SK-MEL-5 (cell line): ENCODE results near the gene CRYBB1. TPM values are rescaled to one million over a fixed set of nuclear protein-coding genes. Genes with fewer than 3 reads are reported as not detected.
A peak's percentile ranks its signal among the peaks of the same experiment; 100 is the strongest.
"Not testable (repeated sequence)": the region's sequence is repeated elsewhere in the genome, so short reads cannot be mapped to it uniquely, and the experiment has no call there.

Experiments
- DNase-seq: peaks from one replicate; pipeline ENCODE4 v3.0.0-alpha.2; 2016; ENCODE audit warnings: low read depth, low spot score
- in situ Hi-C: cut with HindIII; loops from 2 replicates; pipeline ENCODE4 v1.10.0; 2016; ENCODE audit warnings: low sequenced_read_pairs, high pct_unique_total_duplicates, low pct_unique_long_range_greater_than_20kb
- total RNA-seq: library from RNA; depleted of rRNA; stranded (reverse); fragments of >200 nt; shearing (Covaris generic); gene quantifications from 2 replicates; pipeline ENCODE4 v1.2.3, GENCODE V29; 2014

CRYBB1 gene
- total RNA-seq, 1 experiment from 2014 or later, result not detected

DNA sequence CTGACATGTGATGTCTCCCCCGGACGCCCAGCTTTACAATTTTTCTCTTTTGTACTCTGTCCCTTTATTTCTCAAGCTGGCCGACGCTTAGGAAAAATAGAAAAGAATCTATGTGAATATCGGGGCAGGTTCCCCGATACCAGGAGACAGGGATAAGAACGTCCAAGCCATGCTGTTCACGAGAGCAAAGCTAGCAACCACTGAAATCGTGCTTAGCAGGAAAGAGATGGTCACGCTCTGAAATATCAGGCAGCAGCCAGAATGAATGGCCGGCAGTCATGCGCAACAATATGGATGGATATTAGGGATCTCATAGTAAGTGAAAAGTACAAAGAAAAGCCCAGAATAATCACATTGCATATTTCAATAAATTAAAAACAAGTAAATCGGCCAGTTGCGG is 3.5 kb downstream of the CRYBB1 start:
- no peak for DNase-seq
- in situ Hi-C loops, result no loop called here

DNA sequence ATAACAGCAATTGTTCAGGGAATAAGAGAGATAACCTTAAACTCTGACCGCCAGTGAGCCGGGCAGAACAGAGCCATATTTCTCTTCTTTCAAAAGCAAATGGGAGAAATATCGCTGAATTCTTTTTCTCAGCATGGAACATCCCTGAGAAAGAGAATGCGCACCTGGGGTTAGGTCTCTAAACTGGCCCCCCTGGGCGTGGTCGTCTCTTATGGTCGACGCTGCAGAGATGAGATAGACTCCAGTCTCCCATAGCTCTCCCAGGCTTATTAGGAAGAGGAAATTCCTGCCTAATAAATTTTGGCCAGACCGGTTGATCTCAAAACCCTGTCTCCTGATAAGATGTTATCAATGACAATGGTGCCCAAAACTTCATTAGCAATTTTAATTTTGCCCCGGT is 4.1 kb downstream of the CRYBB1 start:
- in situ Hi-C loops, result not testable (repeated sequence)

GRCh38 chr22:26612652-26613051 is 5.2 kb downstream of the CRYBB1 start:
- in situ Hi-C loops, result no loop called here
- DNase-seq, result no peak

More for the DNA sequence above, 4.1 kb downstream of the CRYBB1 start:
- DNase-seq, result not testable (repeated sequence)

DNA sequence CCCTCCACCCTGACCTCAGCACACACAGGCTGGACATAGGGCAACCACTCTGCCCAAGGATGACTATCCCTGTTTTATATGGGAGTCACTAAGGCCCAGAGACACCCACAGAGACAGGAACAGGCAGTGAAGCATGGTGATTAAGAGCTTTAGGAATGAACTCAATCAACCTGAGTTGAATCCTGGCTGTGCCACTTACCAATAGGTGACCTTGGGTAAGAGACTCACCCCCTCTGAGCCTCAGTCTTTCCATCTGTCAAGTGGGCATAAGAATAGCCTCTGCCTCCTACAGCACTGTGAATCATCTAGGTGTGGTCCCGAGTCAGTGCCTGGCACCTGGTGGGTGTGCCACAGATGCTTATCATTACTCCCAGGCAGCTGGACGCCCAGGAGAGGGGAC is 6.8 kb downstream of the CRYBB1 start:
- in situ Hi-C loops, result no loop called here
- DNase-seq, result no peak

- in situ Hi-C loops, result no loop called here
- DNase-seq, result no peak
These were observed 7.5 kb downstream of the CRYBB1 start for GRCh38 chr22:26610072-26610958.

DNA sequence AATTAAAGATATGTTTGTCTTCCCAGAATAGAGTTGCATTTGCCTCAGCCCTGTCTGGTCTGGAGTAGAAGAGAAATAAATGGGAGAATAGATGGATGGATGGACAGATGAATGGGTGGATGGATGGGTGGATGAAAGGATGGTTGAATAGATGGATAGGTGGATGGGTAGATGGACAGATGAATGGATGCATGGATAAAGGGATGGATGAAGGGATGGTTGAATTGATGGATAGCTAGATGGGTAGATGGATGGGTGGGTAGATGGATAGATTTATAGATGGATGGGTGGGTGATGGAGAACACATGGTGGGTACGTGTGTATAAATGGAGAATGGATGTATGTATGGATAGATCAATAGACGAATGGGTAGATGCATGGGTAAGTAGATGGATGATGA is 8.5 kb downstream of the CRYBB1 start:
- no peak for DNase-seq
- in situ Hi-C loops, result no loop called here

GRCh38 chr22:26608129-26608528 is 9.7 kb downstream of the CRYBB1 start:
- no peak for DNase-seq
- in situ Hi-C loops, result no loop called here

DNA sequence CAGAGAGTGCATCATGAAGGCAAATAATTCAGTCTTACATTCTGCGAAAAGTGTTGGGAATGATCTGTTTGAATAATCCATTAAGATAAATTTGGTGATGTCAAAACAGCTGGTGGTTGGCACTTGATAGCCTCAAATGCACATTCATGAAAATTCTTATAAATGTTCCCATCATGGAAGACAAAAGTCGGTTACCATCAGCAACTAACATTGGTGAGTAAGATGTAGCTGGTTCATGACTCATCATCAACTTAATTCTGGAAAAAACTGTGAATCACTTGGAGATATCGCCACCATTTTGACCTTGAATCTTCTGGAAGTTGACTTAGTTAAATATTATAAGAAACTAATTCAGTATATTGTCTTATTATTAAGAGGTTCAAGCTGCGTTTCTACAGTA is 11.2 kb downstream of the CRYBB1 start:
- in situ Hi-C loops, result no loop called here
- DNase-seq, result no peak

DNA sequence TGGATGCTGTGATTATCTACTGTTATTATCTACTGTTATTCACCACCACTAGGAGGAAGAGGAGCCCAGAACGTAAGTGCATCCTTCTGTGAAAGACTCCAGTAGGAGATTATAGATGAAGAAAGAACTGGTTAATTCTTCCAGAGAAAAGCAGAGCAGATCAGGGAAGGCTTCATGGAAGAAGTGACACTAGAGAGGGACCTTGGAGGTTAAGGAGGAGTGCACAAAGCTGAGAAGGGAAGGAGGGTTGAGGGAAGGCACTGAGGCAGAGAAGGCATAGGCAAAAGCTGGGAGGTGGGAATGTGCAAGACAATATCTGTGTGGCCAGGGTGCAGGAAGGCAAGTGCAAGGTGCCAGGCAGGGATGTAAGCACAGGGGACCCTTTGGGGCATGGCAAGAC is 13.5 kb downstream of the CRYBB1 start:
- in situ Hi-C loops, result no loop called here

GRCh38 chr22:26602127-26602526 is 15.7 kb downstream of the CRYBB1 start:
- in situ Hi-C loops, result no loop called here
- DNase-seq, result no peak

More for the DNA sequence above, 13.5 kb downstream of the CRYBB1 start:
- no peak for DNase-seq

DNA sequence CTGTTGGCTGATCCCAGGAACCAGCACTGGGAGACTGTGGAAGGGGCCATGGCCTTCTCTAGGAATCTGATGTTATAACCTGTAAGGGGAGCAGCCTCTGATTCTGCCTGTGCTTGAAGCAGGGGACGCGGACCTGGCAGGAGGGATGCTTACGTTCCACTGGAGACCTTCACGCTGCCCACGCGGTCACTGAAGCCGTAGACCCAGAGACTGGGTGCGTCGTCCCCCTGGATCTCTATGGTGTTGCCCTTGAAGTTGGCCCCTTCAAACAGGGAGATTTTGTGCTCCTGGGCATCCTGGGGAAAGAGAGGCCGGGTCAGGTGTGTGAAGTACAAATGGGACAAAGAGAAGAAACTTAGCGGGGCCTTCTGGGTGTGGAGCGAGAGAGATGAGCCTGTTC is 16.1 kb downstream of the CRYBB1 start:
- DNase-seq, result no peak
- in situ Hi-C loops, result no loop called here

DNA sequence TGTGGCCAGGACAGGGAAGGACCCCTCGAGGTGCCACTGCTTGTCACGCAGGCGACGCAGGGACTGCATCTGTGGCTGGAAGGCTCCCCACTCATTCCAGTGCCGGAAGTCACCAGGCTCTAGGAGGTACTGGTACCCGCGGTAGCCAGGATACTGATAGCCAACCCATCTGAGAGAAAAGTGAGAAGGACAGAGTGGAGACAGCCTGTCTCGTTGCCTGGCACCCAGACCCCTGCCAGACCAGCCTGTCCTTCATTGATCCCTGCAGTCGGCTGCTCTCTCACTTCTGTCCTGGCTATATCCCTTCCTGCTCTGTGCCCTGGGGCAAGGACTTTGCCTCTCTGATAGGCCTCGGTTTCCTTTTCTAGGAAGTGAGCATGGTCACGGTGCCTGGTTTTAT is 18.3 kb downstream of the CRYBB1 start:
- in situ Hi-C loops, result no loop called here
- DNase-seq, result no peak

GRCh38 chr22:26597480-26597879 is 20.3 kb downstream of the CRYBB1 start:
- DNase-seq, result no peak
- in situ Hi-C loops, result no loop called here

DNA sequence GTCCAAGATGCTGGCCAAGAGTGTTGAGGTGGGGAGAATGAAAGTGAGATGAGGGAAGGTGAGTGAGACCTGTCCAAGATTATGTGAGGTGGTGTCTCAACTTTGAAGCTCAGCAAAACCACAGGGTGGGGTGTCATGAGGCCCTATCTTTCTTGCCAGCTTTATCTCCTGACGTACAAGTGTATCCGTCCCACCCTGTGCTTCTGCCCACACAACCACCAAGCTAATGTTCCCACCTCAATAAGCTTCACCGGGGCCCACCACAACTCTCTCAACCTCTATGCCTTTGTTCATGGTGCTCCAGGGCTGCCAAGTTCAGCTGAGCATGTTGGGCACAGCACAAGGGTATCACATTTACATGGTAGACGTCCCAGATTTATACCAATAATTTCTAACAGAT is 20.8 kb downstream of the CRYBB1 start:
- in situ Hi-C loops, result no loop called here
- no peak for DNase-seq

GRCh38 chr22:26593763-26594162 is 24.1 kb downstream of the CRYBB1 start:
- DNase-seq, result no peak
- in situ Hi-C loops, result no loop called here

- in situ Hi-C loops, result no loop called here
These were observed 25.4 kb downstream of the CRYBB1 start for GRCh38 chr22:26592421-26592891.

DNA sequence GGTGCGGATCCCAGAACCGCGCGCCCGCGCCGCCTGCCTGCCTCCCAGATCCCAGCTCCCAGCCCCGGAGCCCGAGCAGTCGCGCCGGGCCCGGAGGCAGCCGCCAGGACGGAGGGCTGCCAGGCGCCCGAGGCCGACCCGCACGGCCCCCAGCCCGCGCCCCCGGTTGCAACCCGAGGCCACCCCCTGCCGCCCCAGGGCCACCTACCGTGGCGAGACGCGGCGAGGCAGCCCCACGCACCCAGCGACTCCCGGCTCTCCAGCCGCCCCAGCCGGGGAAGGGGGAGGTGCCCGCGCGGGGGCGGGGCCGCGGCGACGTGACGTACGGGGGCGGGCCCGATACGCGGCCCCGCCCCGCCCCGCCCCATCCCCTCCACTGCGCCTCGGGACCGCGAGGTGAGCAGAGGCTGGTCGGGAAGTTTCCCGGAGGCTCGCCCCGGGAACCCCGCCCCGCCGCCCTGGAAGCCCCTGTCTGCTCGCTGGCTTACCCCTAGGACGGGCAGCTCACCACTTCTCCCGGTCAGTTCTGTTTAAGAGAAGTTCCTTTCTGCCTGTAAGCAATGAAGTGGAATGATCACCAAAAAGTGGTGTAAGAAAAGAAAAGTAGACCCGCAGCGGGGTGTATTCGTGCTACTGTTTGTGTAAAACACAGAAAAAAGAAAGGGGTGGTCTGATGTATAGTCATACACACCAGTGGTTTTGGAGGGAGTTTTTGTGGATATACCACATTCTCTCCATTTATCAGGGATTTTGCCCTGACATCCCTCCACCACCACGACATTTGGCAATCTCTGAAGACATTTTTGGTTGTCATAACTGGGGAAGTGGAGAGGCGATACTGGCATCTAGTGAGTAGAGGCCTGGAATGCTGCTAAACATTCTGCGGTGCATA is 27.7 kb downstream of the CRYBB1 start, which contains the start of gene TPST2:
Gene TPST2, minus strand, starts transcription at position 288 of the 892 bp plus-strand sequence. CDS start 48,502 bp downstream, outside the sequence.
- in situ Hi-C loops, result no loop called here
- DNase-seq, result peak; percentile 74

More at GRCh38 chr22:26592421-26592891, 25.4 kb downstream of the CRYBB1 start:
- DNase-seq, result no peak

DNA sequence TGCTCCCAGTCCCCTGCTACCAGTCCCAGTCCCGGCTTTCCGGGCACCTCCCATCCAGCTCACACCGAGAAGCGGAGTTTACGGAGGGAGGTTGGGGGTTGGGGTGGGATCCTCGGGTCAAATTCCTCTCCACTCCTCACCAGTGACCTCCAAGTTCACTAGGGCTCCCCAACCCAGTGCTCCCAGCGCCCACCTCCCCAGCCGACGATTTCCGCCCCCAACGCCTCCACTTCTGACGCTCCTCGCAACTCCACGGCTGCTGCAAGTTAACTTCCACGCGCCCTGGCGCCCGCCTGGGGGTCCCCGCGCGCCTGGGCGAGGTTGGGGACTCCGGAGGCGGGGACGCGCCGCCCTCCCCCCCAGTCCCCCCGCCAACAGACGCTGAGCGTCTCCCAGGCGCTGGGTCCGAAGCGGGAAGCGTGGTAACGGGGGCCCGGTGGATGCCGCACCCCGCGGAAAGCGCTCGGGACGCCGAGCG is 28.4 kb downstream of the CRYBB1 start:
- in situ Hi-C loops, result no loop called here
- DNase-seq, result peak; percentile 28
